Testis (tissue), 2 donors: Measurements from ENCODE around the gene PTCH1.

ENCODE experiments used
- POLR2A ChIP-seq: fragments of 450-650 bp; IDR thresholded peaks from one replicate; pipeline ENCODE4 v1.6.1; 2017; ENCODE audit warnings: antibody characterized with exemption, mild to moderate bottlenecking, moderate library complexity
- TF ChIP-seq, protein P1 (sequence below), 3 experiments: fragments of 450-650 bp in 2 of 3; fragments of 200-600 bp in 1 of 3; sonication (generic) in 1 of 3; IDR thresholded peaks; one replicate each; pipeline ENCODE4 v1.5.1; 2016 to 2019; ENCODE audit warnings: antibody characterized with exemption in 3 of 3, mild to moderate bottlenecking in 2 of 3, moderate library complexity in 1 of 3

DNA sequence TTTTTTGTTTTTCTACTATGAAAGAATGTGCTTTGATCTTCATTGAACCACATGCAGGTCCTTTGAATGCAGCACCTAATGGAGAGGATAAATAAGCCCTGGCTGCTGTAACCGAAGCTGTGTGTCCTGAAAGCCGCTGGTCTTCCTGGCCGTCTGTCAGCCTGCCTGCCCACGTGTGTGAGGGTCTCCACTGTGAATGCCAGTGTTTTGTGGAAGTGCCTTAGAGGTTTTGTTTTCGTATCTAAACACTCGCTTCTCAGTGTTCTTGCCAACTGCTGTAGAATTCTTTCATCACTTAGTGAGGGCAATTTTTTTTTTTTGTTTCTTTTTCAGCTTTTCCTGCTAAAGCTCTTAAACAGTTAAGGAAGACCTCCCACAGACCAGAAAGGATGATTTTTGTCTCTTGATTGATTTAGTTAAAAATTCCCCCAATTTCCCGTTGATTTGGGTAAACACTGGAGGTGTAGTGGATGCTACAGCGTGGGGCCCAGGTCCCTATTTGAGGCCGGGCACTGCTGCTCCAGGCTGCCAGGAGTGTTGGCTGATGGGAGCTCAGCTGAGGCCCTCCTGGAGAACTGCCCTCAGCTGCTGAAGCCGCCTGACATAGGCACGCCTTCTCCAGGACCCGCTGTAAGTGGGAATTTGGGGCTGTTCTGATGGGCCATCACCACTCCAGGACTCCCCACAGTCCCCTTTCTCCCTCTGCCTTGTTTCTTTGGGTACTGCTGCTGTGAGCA lies 29.2 kb upstream of the PTCH1 start:
- no peak for TF ChIP-seq POLR2A
- TF ChIP-seq, protein P1, sequence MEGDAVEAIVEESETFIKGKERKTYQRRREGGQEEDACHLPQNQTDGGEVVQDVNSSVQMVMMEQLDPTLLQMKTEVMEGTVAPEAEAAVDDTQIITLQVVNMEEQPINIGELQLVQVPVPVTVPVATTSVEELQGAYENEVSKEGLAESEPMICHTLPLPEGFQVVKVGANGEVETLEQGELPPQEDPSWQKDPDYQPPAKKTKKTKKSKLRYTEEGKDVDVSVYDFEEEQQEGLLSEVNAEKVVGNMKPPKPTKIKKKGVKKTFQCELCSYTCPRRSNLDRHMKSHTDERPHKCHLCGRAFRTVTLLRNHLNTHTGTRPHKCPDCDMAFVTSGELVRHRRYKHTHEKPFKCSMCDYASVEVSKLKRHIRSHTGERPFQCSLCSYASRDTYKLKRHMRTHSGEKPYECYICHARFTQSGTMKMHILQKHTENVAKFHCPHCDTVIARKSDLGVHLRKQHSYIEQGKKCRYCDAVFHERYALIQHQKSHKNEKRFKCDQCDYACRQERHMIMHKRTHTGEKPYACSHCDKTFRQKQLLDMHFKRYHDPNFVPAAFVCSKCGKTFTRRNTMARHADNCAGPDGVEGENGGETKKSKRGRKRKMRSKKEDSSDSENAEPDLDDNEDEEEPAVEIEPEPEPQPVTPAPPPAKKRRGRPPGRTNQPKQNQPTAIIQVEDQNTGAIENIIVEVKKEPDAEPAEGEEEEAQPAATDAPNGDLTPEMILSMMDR (IDR thresholded peaks at IDR 0.05) = no peak
